Putamen (tissue), 1 donor: ENCODE data around the gene LARP6.

Experiments
- DNase-seq: peaks from one replicate; pipeline ENCODE4 v3.0.0-alpha.2; 2016; ENCODE audit warnings: low spot score

LARP6 gene

DNA sequence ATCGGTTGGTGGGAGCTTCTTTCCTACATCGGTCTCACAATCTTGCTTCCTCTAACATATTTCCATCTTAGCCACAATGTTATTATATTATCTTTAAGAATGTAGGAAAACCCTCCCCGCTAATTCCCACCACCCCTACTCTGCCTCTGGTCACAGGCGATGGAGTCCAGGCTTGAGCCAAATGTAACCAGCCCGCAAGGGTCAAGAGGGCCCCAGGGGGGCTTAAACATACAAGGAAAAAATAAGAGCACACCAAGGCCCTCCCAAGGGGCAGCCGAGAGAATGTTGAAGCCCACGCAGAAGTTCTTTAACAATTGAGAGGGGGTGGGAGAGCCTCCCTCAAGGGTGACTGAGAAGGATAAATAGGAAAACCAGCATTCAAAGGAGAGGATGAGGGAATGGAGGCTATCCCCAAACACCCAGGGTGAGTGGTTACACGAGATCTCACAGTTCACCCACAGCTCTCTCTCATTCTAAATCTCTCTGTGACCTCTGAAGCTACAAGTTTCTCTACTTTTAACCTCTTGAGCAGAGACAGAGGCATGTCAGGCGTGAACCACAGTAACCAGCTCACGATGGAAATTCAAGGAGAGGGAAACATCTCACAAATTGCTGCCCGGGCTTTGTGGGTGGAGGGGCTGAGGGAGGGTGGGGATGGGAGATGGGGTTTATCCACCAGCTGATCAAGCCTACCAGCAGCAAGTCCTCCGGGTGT, 59.2 kb downstream of the LARP6 start:
- no peak for DNase-seq

DNA sequence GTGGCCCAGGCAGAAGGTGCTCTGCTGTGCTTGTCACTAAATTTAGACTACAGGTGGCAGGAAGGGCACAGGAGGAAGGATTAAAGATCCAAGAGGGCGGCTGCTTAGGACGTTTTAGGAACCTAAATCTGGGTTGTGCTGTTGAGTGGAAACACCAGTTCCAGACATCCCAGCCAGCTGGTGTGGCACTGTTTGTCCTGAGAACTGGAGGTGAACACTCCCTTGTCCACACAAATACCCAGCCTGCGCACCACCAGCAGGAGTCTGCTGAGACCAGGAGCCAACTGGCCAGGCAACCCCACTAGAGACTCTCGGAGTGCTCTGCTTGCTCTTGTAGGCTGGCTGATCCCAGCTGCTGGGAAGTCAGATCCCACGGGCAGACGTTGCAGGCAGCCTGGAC, 60.3 kb downstream of the LARP6 start:
- DNase-seq, result no peak

DNA sequence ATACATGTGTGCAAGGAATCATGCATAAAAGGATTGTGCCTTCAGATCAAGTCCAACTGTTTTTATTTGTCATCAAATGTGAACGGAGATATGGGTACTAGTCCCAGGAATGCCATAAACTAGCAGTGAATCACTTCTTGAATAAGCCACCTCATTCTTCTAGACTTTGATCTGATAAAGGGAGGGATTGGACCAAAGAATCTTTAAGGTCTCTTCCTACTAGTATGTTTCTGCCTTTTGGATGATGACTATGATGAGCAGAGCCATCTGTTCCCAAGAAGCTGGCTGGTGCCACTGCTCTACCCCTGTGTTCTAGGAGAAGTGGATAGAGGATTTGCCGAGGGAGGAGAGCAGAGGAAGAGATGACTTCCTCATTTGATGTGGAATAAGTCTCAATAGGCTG, 61.8 kb downstream of the LARP6 start:
- DNase-seq, result no peak

DNA sequence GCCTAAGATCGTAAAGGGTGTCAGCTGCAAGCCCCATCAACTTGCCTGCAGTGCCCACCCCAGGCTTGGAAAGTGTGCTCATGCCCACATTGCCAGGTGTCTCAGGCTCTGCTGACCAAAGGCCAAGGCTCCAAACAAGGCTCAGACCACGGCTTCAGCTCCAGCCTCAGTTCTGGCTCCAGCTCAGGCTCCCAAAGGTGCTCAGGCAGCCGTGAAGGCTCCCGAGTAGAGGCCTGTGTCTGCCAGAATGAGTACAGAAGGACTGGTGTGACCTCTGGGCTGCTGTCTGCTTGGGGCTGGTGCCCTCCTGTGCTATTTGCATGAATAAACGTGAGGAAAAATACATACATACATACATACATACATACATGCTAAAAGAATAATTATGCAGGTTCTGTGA, 62.7 kb downstream of the LARP6 start:
- no peak for DNase-seq

DNA sequence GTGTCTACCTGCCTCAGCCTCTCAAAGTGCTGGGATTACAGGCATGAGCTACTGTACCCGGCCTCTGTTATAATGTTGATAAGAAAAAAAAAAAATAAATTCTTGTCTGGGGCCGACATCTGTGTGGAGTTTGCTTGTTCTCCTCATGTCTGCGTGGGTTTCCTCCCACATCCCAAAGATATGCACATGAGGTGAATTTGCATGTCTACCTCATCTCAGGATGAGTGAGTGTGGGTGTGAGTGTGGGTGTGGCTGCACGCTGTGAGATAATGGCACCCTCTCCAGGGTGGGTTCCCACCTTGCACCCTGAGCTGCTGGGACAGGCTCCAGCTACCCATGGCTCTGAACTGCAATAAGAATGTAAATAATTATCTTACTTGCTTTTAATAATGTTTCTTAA, 64.7 kb downstream of the LARP6 start:
- peak; percentile 34 for DNase-seq

DNA sequence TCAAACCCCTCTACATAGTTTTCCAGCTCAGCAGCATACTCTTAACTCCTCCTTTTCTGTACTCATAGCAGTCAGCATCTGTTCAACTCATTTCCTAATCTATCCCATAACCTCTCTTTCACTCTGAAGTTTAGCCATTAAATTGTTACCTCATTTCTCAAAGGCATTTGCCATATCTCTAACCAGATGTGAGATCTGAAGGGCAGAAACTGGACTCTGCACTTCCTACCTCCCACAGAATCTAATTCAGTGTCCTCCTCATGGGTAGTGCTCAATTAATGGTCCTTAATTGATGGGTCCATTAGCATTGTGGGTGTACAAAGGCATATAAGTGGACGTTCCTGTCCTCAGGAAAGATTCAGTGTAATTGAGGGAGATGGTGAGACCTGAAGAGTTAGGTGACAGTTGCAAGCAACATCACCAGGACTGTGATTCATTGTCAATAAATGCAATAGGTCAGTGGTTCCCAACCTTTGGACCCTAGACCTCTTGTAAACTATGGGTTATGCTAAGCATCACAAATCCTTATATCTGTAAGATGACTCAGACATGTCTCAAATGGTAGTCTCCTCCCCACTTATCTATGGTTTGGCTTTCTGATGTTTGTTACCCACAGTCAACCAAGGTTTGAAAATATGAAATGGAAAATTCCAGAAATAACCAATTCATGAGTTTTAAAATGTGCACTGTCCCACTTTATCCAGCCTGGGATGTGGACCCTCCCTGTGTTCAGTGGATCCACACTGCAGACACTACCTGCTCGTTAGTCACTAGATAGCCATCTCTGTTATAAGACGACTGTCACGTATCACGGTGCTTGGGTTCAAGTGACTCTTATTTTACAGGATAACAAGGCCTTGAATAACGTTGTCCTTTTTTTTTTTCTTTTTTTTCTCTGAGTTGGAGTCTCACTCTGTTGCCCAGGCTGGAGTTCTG, 65.6 kb downstream of the LARP6 start:
- no peak for DNase-seq

DNA sequence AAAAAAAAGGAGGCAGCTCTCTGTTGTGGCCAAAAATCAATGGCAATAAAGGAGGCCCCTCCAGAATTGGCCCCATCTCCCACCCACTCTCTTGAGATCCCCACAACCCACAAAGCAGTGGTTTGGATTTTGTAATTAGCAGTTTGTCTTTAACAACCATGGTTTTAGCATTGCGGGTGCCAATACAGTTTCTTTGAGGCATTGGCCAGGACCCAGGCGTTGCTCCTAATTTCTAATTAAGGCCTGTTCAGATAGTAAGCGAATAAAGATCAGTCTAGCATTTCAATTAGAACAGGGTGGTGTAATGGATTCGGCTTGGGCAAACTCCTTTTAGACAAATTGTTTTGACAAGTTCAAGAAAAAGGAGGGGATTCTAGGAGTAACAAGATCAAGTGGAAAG, 67.0 kb downstream of the LARP6 start:
- peak; percentile 15 for DNase-seq

DNA sequence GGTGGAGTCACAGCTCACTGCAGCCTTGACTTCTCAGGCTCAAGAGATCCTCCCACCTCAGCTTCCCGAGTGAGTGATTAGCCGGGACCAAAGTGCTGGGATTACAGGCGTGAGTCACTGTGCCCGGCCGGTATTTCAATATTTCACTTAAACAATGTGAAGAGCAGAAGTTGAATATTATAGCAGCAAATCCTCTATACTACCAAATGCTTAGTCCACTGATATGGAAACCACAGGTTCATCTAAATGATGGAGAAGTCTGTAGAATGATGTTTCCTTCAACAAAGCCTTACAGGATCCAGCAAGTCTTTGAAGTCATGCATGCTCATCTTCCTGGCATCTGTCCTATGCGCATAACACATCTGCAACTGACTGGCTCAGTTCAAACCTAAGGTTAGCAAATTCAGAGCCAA, 70.3 kb downstream of the LARP6 start:
- DNase-seq, result no peak

DNA sequence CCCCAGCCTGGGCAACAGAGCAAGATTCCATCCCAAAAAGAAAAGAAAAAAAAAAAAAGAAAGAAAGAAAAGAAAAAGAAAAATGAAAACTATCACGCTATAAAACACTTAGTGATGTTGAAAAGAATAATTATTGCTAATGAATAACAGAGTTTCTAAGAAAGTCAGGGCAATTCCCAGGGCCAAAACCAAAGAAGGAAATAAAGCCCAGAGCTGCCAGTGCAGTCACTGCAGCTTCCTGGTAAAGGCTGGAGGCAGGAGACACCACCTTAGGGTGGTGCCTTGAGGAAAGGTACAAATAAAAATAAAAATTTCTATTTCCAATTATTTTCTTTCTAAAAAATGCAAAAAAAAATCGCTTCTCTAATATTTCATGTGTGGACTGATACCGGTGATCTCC, 70.9 kb downstream of the LARP6 start:
- DNase-seq, result no peak

DNA sequence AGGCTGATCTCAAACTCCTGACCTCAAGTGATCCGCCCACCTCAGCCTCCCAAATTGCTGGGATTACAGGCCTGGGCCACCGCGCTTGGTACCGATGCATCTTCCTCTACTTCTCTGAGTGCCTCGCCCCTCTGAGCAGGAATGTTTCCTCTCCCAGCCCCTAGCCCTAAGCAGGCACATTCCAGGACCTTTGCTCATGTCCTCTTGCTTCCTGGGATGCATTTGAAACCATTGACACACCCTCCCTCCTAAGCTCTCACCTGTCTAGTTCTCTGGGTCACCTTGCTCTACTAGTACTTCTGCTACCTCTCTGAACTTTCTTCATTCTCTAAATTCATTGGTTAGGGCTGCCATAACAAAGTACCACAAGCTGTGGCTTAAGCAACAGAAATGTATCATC, 72.7 kb downstream of the LARP6 start:
- DNase-seq, result no peak
